Activated gamma-delta T cell treated with Interleukin-2 at 50 U/mL for 16 hours (primary cell): Measurements from ENCODE around the gene AFM.
"Not testable (repeated sequence)": the region's sequence is repeated elsewhere in the genome, so short reads cannot be mapped to it uniquely, and the experiment has no call there.

Experiments used
- DNase-seq: peaks from one replicate; pipeline ENCODE4 v3.0.0-alpha.2; 2020

AFM gene

DNA sequence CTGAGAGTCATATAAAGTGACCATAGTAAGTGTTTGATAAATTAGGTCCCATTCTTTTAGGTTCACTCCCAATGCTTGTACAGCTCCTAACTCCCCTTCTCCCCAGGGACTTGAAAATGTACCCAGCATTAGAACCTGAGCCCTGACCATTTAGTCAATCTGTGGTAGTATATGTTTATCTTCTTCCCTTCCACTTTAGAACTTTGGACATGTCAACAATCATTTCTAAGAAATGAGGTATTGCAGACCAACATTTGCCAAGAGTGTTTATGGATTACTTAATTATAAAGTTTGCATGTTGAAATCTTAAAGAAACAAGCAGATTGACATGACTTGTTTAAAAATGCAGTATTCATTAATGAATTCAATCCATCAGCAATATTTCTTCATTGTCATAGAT lies 26.0 kb downstream of the AFM start:
- no peak for DNase-seq

GRCh38 chr4:73508651-73509050 lies 27.1 kb downstream of the AFM start:
- DNase-seq = no peak

DNA sequence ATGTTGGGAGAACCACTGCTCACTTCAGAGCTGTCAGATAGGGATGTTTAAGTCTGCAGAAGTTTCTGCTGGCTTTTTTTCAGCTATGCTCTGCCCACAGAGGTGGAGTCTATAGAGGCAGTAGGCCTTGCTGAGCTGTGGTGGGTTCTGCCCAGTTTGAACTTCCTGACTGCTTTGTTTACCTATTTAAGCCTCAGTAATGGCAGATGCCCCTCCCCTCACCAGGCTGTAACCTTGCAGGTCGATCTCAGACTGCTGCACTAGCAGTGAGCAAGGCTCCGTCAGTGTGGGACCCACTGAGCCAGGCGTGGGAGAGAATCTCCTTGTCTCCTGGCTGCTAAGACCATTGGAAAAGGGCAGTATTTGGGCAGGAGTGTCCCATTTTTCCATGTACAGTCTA lies 36.8 kb downstream of the AFM start:
- DNase-seq = no peak

DNA sequence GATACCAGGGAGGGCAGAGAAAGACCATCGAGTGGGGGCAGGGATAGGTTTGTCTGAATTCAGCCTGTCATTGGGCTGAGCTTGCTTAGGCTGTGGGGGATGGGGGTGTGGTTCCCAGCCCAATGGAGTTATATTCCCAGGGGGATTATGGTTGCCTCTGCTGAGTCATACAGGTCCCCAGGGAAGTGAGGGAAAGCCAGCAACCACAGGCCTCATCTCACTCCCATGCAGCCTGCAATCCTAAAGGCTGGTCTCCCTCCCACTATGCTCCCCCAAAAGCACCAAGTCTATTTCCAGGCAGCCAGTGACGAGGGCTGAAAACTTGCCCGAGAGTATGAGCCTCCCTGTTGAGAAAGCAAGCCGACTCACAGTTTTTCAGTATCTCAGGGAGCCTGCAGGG lies 39.3 kb downstream of the AFM start:
- no peak for DNase-seq

DNA sequence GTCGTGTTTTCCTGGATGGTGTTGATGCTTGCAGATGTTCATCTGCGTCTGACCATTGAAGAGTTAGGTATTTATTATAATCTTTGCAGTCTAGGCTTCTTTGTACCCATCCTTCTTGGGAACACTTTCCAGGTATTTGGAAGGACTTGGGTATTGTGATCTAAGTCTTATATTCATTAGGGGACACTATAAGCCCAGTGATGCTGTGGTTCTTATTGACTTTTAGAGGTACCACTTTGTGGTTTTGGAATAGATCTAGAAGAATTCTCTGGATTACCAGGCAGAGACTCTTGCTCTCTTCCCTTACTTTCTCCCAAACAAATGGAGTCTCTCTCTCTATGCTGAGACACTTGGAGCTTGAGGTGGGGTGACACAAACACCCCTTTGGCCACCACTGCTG lies 41.6 kb downstream of the AFM start:
- DNase-seq = no peak

- DNase-seq = no peak
These were observed 44.1 kb downstream of the AFM start for GRCh38 chr4:73525611-73526010.

DNA sequence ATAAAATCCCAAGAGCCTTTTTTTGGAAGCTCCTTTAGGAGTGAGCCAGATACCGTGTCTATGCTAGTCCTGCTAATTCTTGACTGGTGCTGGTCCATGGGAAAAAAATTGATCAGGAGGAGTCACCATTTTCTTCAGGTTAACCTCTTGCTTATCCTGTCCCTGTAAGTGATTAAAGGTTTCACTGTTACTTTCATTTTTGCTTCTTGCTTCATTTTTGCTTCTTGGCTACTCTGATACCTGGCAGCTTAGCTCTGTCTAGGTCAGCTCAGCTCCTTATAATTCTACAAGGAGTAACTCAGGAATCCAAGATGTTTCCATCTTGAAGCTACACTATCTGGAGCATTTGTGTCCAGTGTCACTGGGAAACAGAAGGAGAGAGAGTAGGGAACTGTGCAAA lies 45.7 kb downstream of the AFM start:
- no peak for DNase-seq

- no peak for DNase-seq
These were observed 46.6 kb downstream of the AFM start for GRCh38 chr4:73528171-73528570.

DNA sequence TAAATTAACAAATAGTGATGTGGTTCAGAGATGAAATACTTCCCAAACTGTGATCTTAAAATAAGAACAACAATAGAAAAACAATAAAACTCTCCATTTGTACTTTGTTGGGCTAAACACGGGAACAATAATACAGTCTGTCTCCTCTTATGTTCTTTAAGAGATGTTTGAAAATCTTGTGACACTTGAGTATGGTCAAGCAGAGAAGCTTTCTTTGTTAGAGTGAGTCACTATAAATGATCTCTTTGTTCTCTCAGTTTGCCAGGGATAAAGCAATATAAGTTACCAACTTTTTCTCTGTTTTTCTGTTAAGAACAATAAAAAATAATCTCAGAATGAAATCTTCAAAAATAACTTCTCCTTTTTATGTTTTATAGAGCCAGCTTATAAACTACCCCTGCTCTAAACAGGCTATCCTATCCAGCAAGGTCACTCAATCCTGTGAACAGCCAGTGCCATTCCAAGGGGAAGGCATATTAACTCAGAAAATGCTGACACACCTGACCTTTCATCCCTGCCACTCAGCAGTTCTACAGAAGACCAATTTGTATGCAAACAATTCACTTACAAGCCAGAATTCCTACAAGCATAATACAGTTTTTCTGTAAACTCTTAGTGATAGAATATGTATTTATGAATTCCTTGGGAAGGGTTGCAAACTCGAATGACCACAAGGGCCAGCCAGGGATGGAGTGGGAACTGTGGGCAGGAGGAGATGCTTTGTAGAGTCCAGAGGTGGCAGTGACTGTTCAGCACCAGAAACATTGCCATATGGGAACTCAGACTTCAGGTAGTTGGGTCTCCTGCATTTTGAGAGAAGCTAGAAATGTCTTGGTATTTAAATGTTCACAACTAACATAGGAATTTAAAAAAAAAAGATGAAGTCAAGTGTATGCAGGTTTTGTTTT lies 52.2 kb downstream of the AFM start:
- no peak for DNase-seq

- DNase-seq = no peak
These were observed 56.6 kb downstream of the AFM start for GRCh38 chr4:73538162-73538561.

DNA sequence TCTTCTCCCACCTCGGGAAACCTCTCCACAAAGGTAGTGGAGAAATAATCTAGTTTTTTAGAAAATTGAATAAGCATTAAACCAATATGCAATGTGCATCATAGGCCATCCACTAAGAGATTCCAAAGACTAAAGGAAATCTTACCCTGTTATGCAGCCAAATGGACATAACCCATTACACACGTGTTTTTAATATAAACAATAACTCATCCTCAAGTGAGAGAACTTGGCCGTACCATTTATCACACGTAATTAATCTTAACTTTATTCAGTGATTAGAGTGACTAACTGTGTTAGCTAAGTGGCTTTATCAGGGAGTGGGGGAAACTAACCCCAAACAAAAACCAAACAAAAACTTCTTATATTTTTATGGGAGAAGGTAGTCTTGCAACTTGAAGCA lies 57.8 kb downstream of the AFM start:
- DNase-seq = no peak

- no peak for DNase-seq
These were observed 59.3 kb downstream of the AFM start for GRCh38 chr4:73540826-73541225.

DNA sequence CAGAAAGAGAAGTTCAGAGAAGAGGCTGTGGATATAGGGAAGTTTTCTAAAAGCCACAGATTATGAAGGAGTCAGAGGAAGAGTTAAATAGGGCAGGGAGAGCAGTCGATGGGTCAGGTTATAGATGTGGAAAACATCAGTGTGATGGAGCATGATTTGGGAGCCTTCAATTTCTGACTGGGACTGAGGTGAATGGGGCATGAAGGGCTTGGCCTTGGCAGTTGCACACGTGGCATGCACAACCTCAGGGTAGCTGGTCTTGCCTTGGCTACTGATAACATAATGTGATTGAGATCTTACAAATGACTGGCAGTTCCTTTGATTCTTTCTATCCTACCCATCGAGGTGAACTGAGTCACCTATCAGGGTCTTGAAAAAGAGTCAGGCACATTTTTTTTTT lies 59.7 kb downstream of the AFM start:
- no peak for DNase-seq

DNA sequence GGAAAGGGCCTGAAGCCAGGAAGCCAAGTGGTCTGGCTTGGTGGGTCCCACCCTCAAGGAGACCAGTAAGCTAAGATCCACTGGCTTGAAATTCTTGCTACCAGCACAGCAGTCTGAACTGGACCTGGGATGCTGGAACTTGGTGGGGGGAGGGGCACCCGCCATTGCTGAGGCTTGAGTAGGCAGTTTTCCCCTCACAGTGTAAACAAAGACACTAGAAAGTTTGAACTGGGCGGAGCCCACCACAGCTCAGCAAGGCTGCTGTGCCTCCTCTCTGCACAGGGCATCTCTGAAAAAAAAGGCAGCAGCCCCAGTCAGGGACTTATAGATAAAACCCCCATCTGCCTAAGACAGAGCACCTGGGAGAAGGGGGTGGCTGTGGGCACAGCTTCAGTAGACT lies 63.1 kb downstream of the AFM start:
- DNase-seq = no peak

DNA sequence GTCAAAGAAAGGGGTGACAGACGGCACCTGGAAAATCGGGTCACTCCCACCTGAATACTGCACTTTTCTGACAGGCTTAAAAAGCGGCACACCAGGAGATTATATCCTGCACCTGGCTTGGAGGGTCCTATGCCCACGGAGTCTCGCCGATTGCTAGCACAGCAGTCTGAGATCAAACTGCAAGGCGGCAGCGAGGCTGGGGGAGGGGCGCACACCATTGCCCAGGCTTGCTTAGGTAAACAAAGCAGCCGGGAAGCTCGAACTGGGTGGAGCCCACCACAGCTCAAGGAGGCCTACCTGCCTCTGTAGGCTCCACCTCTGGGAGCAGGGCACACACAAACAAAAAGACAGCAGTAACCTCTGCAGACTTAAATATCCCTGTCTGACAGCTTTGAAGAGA lies 69.3 kb downstream of the AFM start:
- DNase-seq = not testable (repeated sequence)
